Gastroesophageal sphincter (tissue), 4 donors: ENCODE measurements around the gene ATP10A. TPM values are rescaled to one million over a fixed set of nuclear protein-coding genes. Genes with fewer than 3 reads are reported as not detected.
"Not testable (repeated sequence)": the region's sequence is repeated elsewhere in the genome, so short reads cannot be mapped to it uniquely, and the experiment has no call there.

ENCODE experiments used
- ATAC-seq: fragments of 150-250 bp; one replicate; pipeline ENCODE4 v1.9.1; 2016; ENCODE audit warnings: mild to moderate bottlenecking, moderate library complexity
- H3K27ac ChIP-seq, 4 donors: fragments of 200-600 bp; sonication (generic) in 3 of 4; 1 replicate in 3 of 4; 2 replicates in 1 of 4; pipeline ENCODE4 v1.5.1; 2016 to 2019
- H3K27me3 ChIP-seq: fragments of 200-600 bp; sonication (generic); one replicate; pipeline ENCODE4 v1.5.1; 2019
- H3K36me3 ChIP-seq, 2 donors: fragments of 200-600 bp; sonication (generic); one replicate each; pipeline ENCODE4 v1.5.1; 2019; ENCODE audit warnings: control low read depth in 1 of 2
- H3K4me1 ChIP-seq, 3 donors: fragments of 200-600 bp; sonication (generic); 1 replicate in 2 of 3; 2 replicates in 1 of 3; pipeline ENCODE4 v1.5.1; 2016 to 2019; ENCODE audit warnings: control low read depth in 2 of 3
- H3K4me3 ChIP-seq, 2 donors: fragments of 200-600 bp; sonication (generic); one replicate each; pipeline ENCODE4 v1.5.1; 2019; ENCODE audit warnings: mild to moderate bottlenecking in 1 of 2, moderate library complexity in 1 of 2
- H3K9me3 ChIP-seq, 3 donors: fragments of 200-600 bp; sonication (generic); one replicate each; pipeline ENCODE4 v1.5.1; 2017 to 2019; ENCODE audit warnings: control low read depth in 2 of 3
- CTCF ChIP-seq, 4 experiments: fragments of 200-600 bp in 2 of 4; fragments of 450-650 bp in 2 of 4; sonication (generic) in 1 of 4; IDR thresholded peaks; one replicate each; pipeline ENCODE4 v1.5.1; 2017 to 2019; ENCODE audit warnings: antibody characterized with exemption in 4 of 4, mild to moderate bottlenecking in 2 of 4, moderate library complexity in 2 of 4
- EP300 ChIP-seq: sonication (generic); formaldehyde crosslinking; IDR thresholded peaks from one replicate; pipeline ENCODE4 v1.6.1; 2017; ENCODE audit warnings: antibody characterized with exemption, mild to moderate bottlenecking
- POLR2A ChIP-seq, 2 donors: fragments of 450-650 bp; IDR thresholded peaks; one replicate each; pipeline ENCODE4 v1.6.1; 2017; ENCODE audit warnings: antibody characterized with exemption in 2 of 2, mild to moderate bottlenecking in 2 of 2, moderate library complexity in 1 of 2
- POLR2AphosphoS5 ChIP-seq: sonication (generic); formaldehyde crosslinking; IDR thresholded peaks from one replicate; pipeline ENCODE4 v1.6.1; 2017; ENCODE audit warnings: antibody characterized with exemption
- WGBS, 2 donors: methylation state at CpG; one replicate each; pipeline ENCODE4 v1.1.5; 2018; ENCODE audit warnings: low coverage in 1 of 2; 5-methylcytosine and 5-hydroxymethylcytosine counted together
- total RNA-seq, 4 donors: library from RNA; depleted of rRNA; stranded (reverse); fragments of >200 nt; gene quantifications; one replicate each; pipeline ENCODE4 v1.1.0, GENCODE V29; 2016

The ATP10A gene
- total RNA-seq, 4 donors from 2014 or later, result 22.9 to 41.8 (median 24.6) TPM

GRCh38 chr15:25774871-25775270 is 88.3 kb downstream of the ATP10A start:
- Histone ChIP-seq H3K27ac (peak overlapping the region; percentile 43 to 72 (median 58)), H3K9me3 (no peaks in the 10 kb centered on the region), H3K4me3 (no peak overlapping the region), H3K4me1 (peaks cover 3 to 60% (median 10%) of the 10 kb centered on the region in 3 donors), H3K36me3 (peaks cover 0 to 3% of the 10 kb centered on the region in 2 donors), H3K27me3 (no peaks in the 10 kb centered on the region)
- 48 to 87% methylated on average over 2 of the region's 2 CpGs for WGBS, 2 donors
- ATAC-seq, result no peak
- no peak for TF ChIP-seq EP300
- TF ChIP-seq CTCF (IDR thresholded peaks at IDR 0.05), result no peak
- no peak for TF ChIP-seq POLR2AphosphoS5
- TF ChIP-seq POLR2A (IDR thresholded peaks at IDR 0.05), result no peak

- no peak overlapping the region for H3K27ac ChIP-seq
- no peak for TF ChIP-seq POLR2AphosphoS5
- TF ChIP-seq CTCF (IDR thresholded peaks at IDR 0.05), result no peak
- no peak for TF ChIP-seq EP300
- TF ChIP-seq POLR2A (IDR thresholded peaks at IDR 0.05), result no peak
- 77 to 91% methylated on average over 3 to 5 of the region's 6 CpGs for WGBS, 2 donors
- no peaks in the 10 kb centered on the region for H3K9me3 ChIP-seq
- no peaks in the 10 kb centered on the region for H3K27me3 ChIP-seq
- no peaks in the 10 kb centered on the region for H3K36me3 ChIP-seq
- no peak overlapping the region for H3K4me3 ChIP-seq
- no peak for ATAC-seq
- H3K4me1 ChIP-seq, result peaks cover 3 to 48% (median 10%) of the 10 kb centered on the region in 3 donors
Measured at GRCh38 chr15:25773248-25773647, 89.9 kb downstream of the ATP10A start.

GRCh38 chr15:25772500-25772899 is 90.6 kb downstream of the ATP10A start:
- WGBS, 2 donors, result 73 to 100% methylated on average over 1 to 3 of the region's 8 CpGs
- no peak for ATAC-seq
- Histone ChIP-seq H3K4me1 (peaks cover 3 to 48% (median 10%) of the 10 kb centered on the region in 3 donors), H3K9me3 (no peaks in the 10 kb centered on the region), H3K27me3 (no peaks in the 10 kb centered on the region), H3K36me3 (no peaks in the 10 kb centered on the region), H3K4me3 (no peak overlapping the region), H3K27ac (no peak overlapping the region)
- TF ChIP-seq POLR2A (IDR thresholded peaks at IDR 0.05) (no peak), POLR2AphosphoS5 (no peak), CTCF (IDR thresholded peaks at IDR 0.05) (no peak), EP300 (no peak)

- H3K4me3 ChIP-seq, H3K27ac ChIP-seq, ATAC-seq, H3K27me3 ChIP-seq, H3K9me3 ChIP-seq, H3K36me3 ChIP-seq: not testable (repeated sequence)
- H3K4me1 ChIP-seq, result peaks cover 3 to 48% (median 10%) of the 10 kb centered on the region in 3 donors
- 95 to 100% methylated on average over 4 to 7 of the region's 8 CpGs for WGBS, 2 donors
Measured at GRCh38 chr15:25771736-25772135, 91.4 kb downstream of the ATP10A start.

GRCh38 chr15:25771338-25771706 is 91.8 kb downstream of the ATP10A start:
- Histone ChIP-seq H3K4me3 (no peak overlapping the region), H3K9me3 (no peaks in the 10 kb centered on the region), H3K27ac (no peak overlapping the region), H3K36me3 (peaks cover 0 to under 1% of the 10 kb centered on the region in 2 donors), H3K27me3 (no peaks in the 10 kb centered on the region), H3K4me1 (peaks cover 3 to 44% (median 10%) of the 10 kb centered on the region in 3 donors)
- 50 to 60% methylated on average over 1 of the region's 1 CpG for WGBS, 2 donors
- ATAC-seq, result no peak
- TF ChIP-seq EP300 (no peak), POLR2A (IDR thresholded peaks at IDR 0.05) (no peak), CTCF (IDR thresholded peaks at IDR 0.05) (no peak), POLR2AphosphoS5 (no peak)
